Prostate gland (tissue), 2 donors: ENCODE results near the gene LIPE.

Experiments
- POLR2A ChIP-seq: fragments of 450-650 bp; IDR thresholded peaks from one replicate; pipeline ENCODE4 v1.6.1; 2016; ENCODE audit warnings: antibody characterized with exemption, mild to moderate bottlenecking
- TF ChIP-seq, protein P1 (sequence below), 4 experiments: fragments of 200-600 bp in 2 of 4; fragments of 450-650 bp in 2 of 4; sonication (generic) in 2 of 4; IDR thresholded peaks; 1 replicate in 3 of 4; 2 replicates in 1 of 4; pipeline ENCODE4 v1.5.1; 2016 to 2019; ENCODE audit warnings: antibody characterized with exemption in 4 of 4, mild to moderate bottlenecking in 2 of 4, moderate library complexity in 2 of 4

DNA sequence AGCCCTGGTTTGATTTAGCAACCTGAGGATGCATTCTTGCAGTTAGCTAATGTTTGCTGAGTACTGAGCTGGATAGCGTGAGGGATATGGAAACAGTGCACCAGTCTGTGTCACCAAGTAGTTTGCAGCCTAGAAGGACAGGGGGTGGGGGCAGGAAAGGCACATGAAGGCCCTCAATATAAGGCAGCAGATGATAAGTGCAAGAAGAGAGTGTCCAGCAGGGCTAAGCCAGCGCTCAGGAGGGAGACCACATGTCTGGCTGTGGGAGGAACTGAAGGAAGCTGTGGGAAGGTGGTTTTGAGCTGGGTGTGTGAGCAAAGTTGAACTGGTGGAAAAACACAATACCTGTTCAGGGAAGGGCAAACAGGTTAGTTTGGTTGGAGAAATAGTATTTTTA lies 13.9 kb upstream of the LIPE start:
- TF ChIP-seq, protein P1, sequence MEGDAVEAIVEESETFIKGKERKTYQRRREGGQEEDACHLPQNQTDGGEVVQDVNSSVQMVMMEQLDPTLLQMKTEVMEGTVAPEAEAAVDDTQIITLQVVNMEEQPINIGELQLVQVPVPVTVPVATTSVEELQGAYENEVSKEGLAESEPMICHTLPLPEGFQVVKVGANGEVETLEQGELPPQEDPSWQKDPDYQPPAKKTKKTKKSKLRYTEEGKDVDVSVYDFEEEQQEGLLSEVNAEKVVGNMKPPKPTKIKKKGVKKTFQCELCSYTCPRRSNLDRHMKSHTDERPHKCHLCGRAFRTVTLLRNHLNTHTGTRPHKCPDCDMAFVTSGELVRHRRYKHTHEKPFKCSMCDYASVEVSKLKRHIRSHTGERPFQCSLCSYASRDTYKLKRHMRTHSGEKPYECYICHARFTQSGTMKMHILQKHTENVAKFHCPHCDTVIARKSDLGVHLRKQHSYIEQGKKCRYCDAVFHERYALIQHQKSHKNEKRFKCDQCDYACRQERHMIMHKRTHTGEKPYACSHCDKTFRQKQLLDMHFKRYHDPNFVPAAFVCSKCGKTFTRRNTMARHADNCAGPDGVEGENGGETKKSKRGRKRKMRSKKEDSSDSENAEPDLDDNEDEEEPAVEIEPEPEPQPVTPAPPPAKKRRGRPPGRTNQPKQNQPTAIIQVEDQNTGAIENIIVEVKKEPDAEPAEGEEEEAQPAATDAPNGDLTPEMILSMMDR (IDR thresholded peaks at IDR 0.05) = peak in 1 of 4 experiments; percentile 37
- no peak for TF ChIP-seq POLR2A
